RWPE1 (cell line): ENCODE measurements around the gene CASP10.

Experiments used
- CTCF ChIA-PET: fragments of 350-600 bp; sonication (Branson Sonifier 250); formaldehyde crosslinking; extraction: SDS; loops from one replicate; lab custom pipeline; 2021; lab: Yijun Ruan, JAX
- POLR2A ChIA-PET: fragments of 400-600 bp; formaldehyde crosslinking; extraction: SDS; loops from one replicate; lab custom pipeline; 2020; ENCODE audit warnings: antibody characterized with exemption; ENCODE audit not compliant: low non-redundant PET; lab: Yijun Ruan, JAX
- DNase-seq: peaks from one replicate; pipeline ENCODE4 v3.0.0; 2012; ENCODE audit warnings: low spot score
- H3K27ac ChIP-seq: fragments of 450-650 bp; 2 replicates; pipeline ENCODE4 v1.5.1; 2017
- TF ChIP-seq, protein P1 (sequence below): fragments of 450-650 bp; conservative IDR thresholded peaks from 2 replicates; pipeline ENCODE4 v1.5.1; 2017; ENCODE audit warnings: low read depth, mild to moderate bottlenecking

Gene CASP10

GRCh38 chr2:201203916-201204654, 21.1 kb downstream of the CASP10 start:
- no peak for DNase-seq
- TF ChIP-seq, protein P1, sequence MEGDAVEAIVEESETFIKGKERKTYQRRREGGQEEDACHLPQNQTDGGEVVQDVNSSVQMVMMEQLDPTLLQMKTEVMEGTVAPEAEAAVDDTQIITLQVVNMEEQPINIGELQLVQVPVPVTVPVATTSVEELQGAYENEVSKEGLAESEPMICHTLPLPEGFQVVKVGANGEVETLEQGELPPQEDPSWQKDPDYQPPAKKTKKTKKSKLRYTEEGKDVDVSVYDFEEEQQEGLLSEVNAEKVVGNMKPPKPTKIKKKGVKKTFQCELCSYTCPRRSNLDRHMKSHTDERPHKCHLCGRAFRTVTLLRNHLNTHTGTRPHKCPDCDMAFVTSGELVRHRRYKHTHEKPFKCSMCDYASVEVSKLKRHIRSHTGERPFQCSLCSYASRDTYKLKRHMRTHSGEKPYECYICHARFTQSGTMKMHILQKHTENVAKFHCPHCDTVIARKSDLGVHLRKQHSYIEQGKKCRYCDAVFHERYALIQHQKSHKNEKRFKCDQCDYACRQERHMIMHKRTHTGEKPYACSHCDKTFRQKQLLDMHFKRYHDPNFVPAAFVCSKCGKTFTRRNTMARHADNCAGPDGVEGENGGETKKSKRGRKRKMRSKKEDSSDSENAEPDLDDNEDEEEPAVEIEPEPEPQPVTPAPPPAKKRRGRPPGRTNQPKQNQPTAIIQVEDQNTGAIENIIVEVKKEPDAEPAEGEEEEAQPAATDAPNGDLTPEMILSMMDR: no peak
- ChIA-PET CTCF (interaction anchor here (0.5 kb wide), 1 partner anchor 8 kb away, joined by 3 read pairs; no protein-coding TSS in a partner anchor), POLR2A (no interaction called here)
- H3K27ac ChIP-seq: no peak overlapping the region

GRCh38 chr2:201204655-201205514, 21.9 kb downstream of the CASP10 start:
- POLR2A ChIA-PET: no interaction called here
- no peak for DNase-seq
- TF ChIP-seq, protein P1: no peak
- no peak overlapping the region for H3K27ac ChIP-seq
- CTCF ChIA-PET: interaction anchor here (0.6 to 0.7 kb wide), 2 partner anchors 28 to 142 kb away, joined by 3 to 4 read pairs; no protein-coding TSS in a partner anchor

- no peak for DNase-seq
- CTCF ChIA-PET: interaction anchor here (0.6 to 0.7 kb wide), 2 partner anchors 27 to 141 kb away, joined by 3 to 4 read pairs; no protein-coding TSS in a partner anchor
- no peak overlapping the region for H3K27ac ChIP-seq
- TF ChIP-seq, protein P1: no peak
- POLR2A ChIA-PET: no interaction called here
These were observed 22.5 kb downstream of the CASP10 start for GRCh38 chr2:201205515-201205849.

GRCh38 chr2:201208563-201209252, 25.8 kb downstream of the CASP10 start:
- H3K27ac ChIP-seq: no peak overlapping the region
- TF ChIP-seq, protein P1: no peak
- POLR2A ChIA-PET: no interaction called here
- CTCF ChIA-PET: interaction anchor here (0.8 kb wide), 1 partner anchor 51 kb away, joined by 5 read pairs; no protein-coding TSS in a partner anchor
- no peak for DNase-seq

- ChIA-PET POLR2A (no interaction called here), CTCF (interaction anchor here (2.0 kb wide), 1 partner anchor 16 kb away, joined by 4 read pairs; no protein-coding TSS in a partner anchor)
- TF ChIP-seq, protein P1: no peak
- no peak for DNase-seq
- H3K27ac ChIP-seq: no peak overlapping the region
These were observed 33.0 kb downstream of the CASP10 start for GRCh38 chr2:201215963-201216362.

DNA sequence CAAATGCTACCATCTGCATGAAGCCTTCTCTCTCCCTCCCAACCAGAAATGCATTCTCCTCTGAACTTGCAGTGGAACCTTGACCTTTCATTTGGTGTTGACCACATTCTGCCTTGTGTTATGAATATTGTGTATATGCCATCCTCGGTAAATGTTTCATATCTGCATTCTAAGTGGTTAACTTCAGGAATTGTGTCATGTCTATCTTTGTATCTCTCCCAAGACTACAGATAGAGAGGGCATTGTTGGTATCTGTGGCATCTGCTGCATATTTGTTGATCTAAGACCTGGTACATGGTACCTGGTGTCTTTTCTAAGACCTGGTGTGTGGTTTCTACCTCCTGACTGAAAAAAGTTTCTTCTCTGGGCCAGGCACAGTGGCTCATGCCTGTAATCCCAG, 34.0 kb downstream of the CASP10 start:
- no peak for DNase-seq
- no peak overlapping the region for H3K27ac ChIP-seq
- ChIA-PET POLR2A (no interaction called here), CTCF (no interaction called here)
- TF ChIP-seq, protein P1: no peak
